Mammary epithelial cell (primary cell): ENCODE data around the gene IER5L.

Source experiments
- CTCF ChIP-seq, 2 donors: IDR thresholded peaks in 1 of 2; conservative IDR thresholded peaks in 1 of 2; 2 replicates each; pipeline ENCODE4 v1.5.1; 2011 to 2012; ENCODE audit warnings: inconsistent platforms in 2 of 2, low read length in 2 of 2, mild to moderate bottlenecking in 2 of 2, control low read depth in 1 of 2, low read depth in 1 of 2; ENCODE audit not compliant: insufficient read depth in 1 of 2; ENCODE audit errors: extremely low read depth in 1 of 2
- EZH2 ChIP-seq: IDR thresholded peaks from 2 replicates; pipeline ENCODE4 v1.6.1; 2012; ENCODE audit warnings: low read length, inconsistent platforms, borderline replicate concordance

- TF ChIP-seq CTCF (conservative IDR thresholded peaks at IDR 0.05 in 1 of 2, IDR thresholded peaks at IDR 0.05 in 1 of 2; ENCODE audit: extremely low read depth in 1 of 2, insufficient read depth in 1 of 2, low read depth in 1 of 2, low read length in 2 of 2) (peak in 1 of 2 donors; percentile 6), EZH2 (no peak)
These were observed 47.8 kb upstream of the IER5L start for GRCh38 chr9:129225815-129226214.
